Measurements from ENCODE around the gene SPIN2B. TPM values are rescaled to one million over a fixed set of nuclear protein-coding genes. Genes with fewer than 3 reads are reported as not detected.
A peak's percentile ranks its signal among the peaks of the same experiment; 100 is the strongest.
"Not testable (repeated sequence)": the region's sequence is repeated elsewhere in the genome, so short reads cannot be mapped to it uniquely, and the experiment has no call there.

Gene SPIN2B
- total and polyA plus RNA-seq, 2 experiments from 2014 or later, result 9.1 to 13.7 TPM

- 72% methylated on average over 4 of the region's 4 CpGs for WGBS (ENCODE audit: low lambda C conversion rate, missing lambda C conversion rate)
- no peaks in the 10 kb centered on the region for H4K20me1 ChIP-seq (ENCODE audit: insufficient read depth, poor library complexity, severe bottlenecking)
- no peaks in the 10 kb centered on the region for H3K9me2 ChIP-seq (replicated peaks; ENCODE audit: insufficient read depth)
- H3K36me3 ChIP-seq (replicated peaks; ENCODE audit: insufficient read depth, low read depth), result no peaks in the 10 kb centered on the region
- no peaks in the 10 kb centered on the region for H3K27me3 ChIP-seq
- DNase-seq (ENCODE audit: low spot score), result no peak
- H3K27ac ChIP-seq, result no peak overlapping the region
- H3K4me2 ChIP-seq, result no peak overlapping the region
- no peak overlapping the region for H3K4me3 ChIP-seq
- H3K79me2 ChIP-seq, result no peaks in the 10 kb centered on the region
- no peaks in the 10 kb centered on the region for H3K9me3 ChIP-seq (ENCODE audit: low read depth)
- H2AFZ ChIP-seq, result no peak overlapping the region
- TF ChIP-seq EZH2 (IDR thresholded peaks at IDR 0.05; ENCODE audit: borderline replicate concordance) (no peak), EZH2phosphoT487 (IDR thresholded peaks at IDR 0.05; ENCODE audit: low read depth, severe bottlenecking, unreplicated experiment) (no peak), CTCF (IDR thresholded peaks at IDR 0.05; ENCODE audit: poor library complexity) (no peak)
- no peaks in the 10 kb centered on the region for H3K4me1 ChIP-seq (ENCODE audit: insufficient read depth)
Measured at GRCh38 chrX:57138674-57139073, 17.3 kb upstream of the SPIN2B start.

- Histone ChIP-seq H3K4me1 (ENCODE audit: insufficient read depth) (no peaks in the 10 kb centered on the region), H3K27me3 (no peaks in the 10 kb centered on the region), H3K9me2 (replicated peaks; ENCODE audit: insufficient read depth) (no peaks in the 10 kb centered on the region), H3K79me2 (no peaks in the 10 kb centered on the region), H3K36me3 (replicated peaks; ENCODE audit: insufficient read depth, low read depth) (no peaks in the 10 kb centered on the region), H2AFZ (peak overlapping the region; percentile 56), H4K20me1 (ENCODE audit: insufficient read depth, poor library complexity, severe bottlenecking) (no peaks in the 10 kb centered on the region), H3K4me3 (no peak overlapping the region), H3K27ac (peak overlapping the region; percentile 76), H3K9me3 (ENCODE audit: low read depth) (no peaks in the 10 kb centered on the region), H3K4me2 (peak overlapping the region; percentile 80)
- DNase-seq (ENCODE audit: low spot score), result peak; percentile 23
- TF ChIP-seq EZH2phosphoT487 (IDR thresholded peaks at IDR 0.05; ENCODE audit: low read depth, severe bottlenecking, unreplicated experiment), result no peak
- WGBS (ENCODE audit: low lambda C conversion rate, missing lambda C conversion rate), result 63% methylated on average over 1 of the region's 1 CpG
Measured at GRCh38 chrX:57137501-57137900, 16.2 kb upstream of the SPIN2B start.

DNA sequence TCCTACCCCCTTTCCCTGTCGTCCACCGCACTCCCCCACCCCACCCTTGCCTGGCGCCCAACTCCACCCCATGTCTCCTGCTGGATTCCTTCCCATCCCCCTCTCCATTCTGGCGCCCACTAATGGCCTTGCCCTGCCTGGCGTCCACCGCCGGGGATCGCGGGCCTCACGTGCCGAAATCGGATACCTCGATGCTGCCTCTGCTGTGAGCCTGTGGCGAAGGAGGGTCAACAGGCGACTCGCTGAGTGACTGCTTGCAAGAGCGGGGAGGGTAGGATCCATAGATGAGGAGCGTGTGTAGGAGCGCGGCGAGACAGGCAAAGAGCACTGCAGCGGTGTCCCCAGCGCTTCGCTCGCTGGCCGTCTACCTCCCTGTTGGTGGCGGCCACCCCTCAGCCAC is 15.7 kb upstream of the SPIN2B start, which contains the start of gene SPIN2A:
TSS of gene SPIN2A (minus strand) at position 325 of the 400 bp plus-strand sequence. CDS start 800 bp downstream, outside the sequence.
- TF ChIP-seq CTCF (IDR thresholded peaks at IDR 0.05; ENCODE audit: poor library complexity), result peak; percentile 16
- Histone ChIP-seq H3K27ac (peak within 1 kb of the TSS; percentile 76), H3K4me2 (peak within 1 kb of the TSS; percentile 80), H2AFZ (peak within 1 kb of the TSS; percentile 56)
- H3K27me3 ChIP-seq; H4K20me1 ChIP-seq (ENCODE audit: insufficient read depth, poor library complexity, severe bottlenecking); H3K79me2 ChIP-seq; H3K9me2 ChIP-seq (replicated peaks; ENCODE audit: insufficient read depth); H3K36me3 ChIP-seq (replicated peaks; ENCODE audit: insufficient read depth, low read depth); H3K9me3 ChIP-seq (ENCODE audit: low read depth); H3K4me3 ChIP-seq; H3K4me1 ChIP-seq (ENCODE audit: insufficient read depth): not testable (repeated sequence)
- WGBS (ENCODE audit: low lambda C conversion rate, missing lambda C conversion rate), result 64% methylated on average over 25 of the region's 27 CpGs
- peak; percentile 39 for DNase-seq (ENCODE audit: low spot score)

DNA sequence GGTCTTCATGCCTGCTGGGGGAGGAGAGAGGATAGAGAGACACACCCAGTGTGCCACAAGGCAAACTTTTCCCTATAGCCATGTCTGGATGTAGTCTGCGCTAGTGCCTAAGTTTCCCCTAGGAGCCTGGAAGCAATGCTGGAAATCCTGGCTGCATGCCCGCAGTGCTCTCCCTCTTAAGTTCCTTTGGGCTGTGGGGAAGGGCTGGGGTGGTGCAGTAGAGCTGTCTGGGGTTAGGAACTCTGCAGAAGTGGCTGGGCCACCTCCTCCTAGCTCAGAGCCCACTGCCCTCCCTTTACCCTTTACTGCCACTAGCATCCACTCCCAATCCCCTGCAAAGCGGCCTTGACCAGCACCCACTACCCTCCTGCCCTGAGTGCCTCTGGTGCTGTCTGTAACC is 15.2 kb upstream of the SPIN2B start:
- not testable (repeated sequence) for H3K9me2 ChIP-seq (replicated peaks; ENCODE audit: insufficient read depth); H3K4me1 ChIP-seq (ENCODE audit: insufficient read depth); H3K9me3 ChIP-seq (ENCODE audit: low read depth); H4K20me1 ChIP-seq (ENCODE audit: insufficient read depth, poor library complexity, severe bottlenecking); H3K27me3 ChIP-seq; H3K36me3 ChIP-seq (replicated peaks; ENCODE audit: insufficient read depth, low read depth); H3K4me3 ChIP-seq; H3K79me2 ChIP-seq; DNase-seq (ENCODE audit: low spot score); H2AFZ ChIP-seq
- peak overlapping the region; percentile 80 for H3K4me2 ChIP-seq
- H3K27ac ChIP-seq, result peak overlapping the region; percentile 76
- WGBS (ENCODE audit: low lambda C conversion rate, missing lambda C conversion rate), result 88% methylated on average over 1 of the region's 3 CpGs

Measured in hepatocyte (in vitro differentiated cells).